Skin of body (tissue), 2 donors: Measurements from ENCODE around the gene COL23A1. TPM values are rescaled to one million over a fixed set of nuclear protein-coding genes. Genes with fewer than 3 reads are reported as not detected.
A peak's percentile ranks its signal among the peaks of the same experiment; 100 is the strongest.

ENCODE experiments used
- DNase-seq: peaks from one replicate; lab custom pipeline; 2025; lab: John Stamatoyannopoulos, UW
- total RNA-seq: library from RNA; depleted of rRNA; stranded (reverse); fragments of >200 nt; gene quantifications from one replicate; pipeline ENCODE4 v1.2.3, GENCODE V29; 2014

Gene COL23A1
- total RNA-seq, 1 donor from 2014 or later, result 4.6 TPM

GRCh38 chr5:178365501-178366440 lies 224.4 kb downstream of the COL23A1 start:
- DNase-seq, result no peak

GRCh38 chr5:178364326-178364675 lies 225.9 kb downstream of the COL23A1 start:
- DNase-seq, result no peak

- DNase-seq, result no peak
Observed at GRCh38 chr5:178363501-178364325, 226.5 kb downstream of the COL23A1 start.

GRCh38 chr5:178361657-178362445 lies 228.3 kb downstream of the COL23A1 start:
- no peak for DNase-seq

GRCh38 chr5:178360926-178361235 lies 229.3 kb downstream of the COL23A1 start:
- no peak for DNase-seq

- no peak for DNase-seq
Observed at GRCh38 chr5:178360222-178360925, 229.8 kb downstream of the COL23A1 start.

GRCh38 chr5:178359738-178360137 lies 230.5 kb downstream of the COL23A1 start:
- no peak for DNase-seq

- no peak for DNase-seq
Observed at GRCh38 chr5:178357678-178358077, 232.5 kb downstream of the COL23A1 start.

- DNase-seq, result peak; percentile 21
Observed at GRCh38 chr5:178357121-178357521, 233.1 kb downstream of the COL23A1 start.

GRCh38 chr5:178356431-178356872 lies 233.7 kb downstream of the COL23A1 start:
- DNase-seq, result no peak

- DNase-seq, result no peak
Observed at GRCh38 chr5:178355671-178356070, 234.5 kb downstream of the COL23A1 start.

GRCh38 chr5:178353461-178353860 lies 236.7 kb downstream of the COL23A1 start:
- DNase-seq, result no peak

- DNase-seq, result no peak
Observed at GRCh38 chr5:178352035-178352349, 238.2 kb downstream of the COL23A1 start.

GRCh38 chr5:178351221-178352034 lies 238.8 kb downstream of the COL23A1 start:
- DNase-seq, result no peak

- DNase-seq, result no peak
Observed at GRCh38 chr5:178350361-178351220, 239.6 kb downstream of the COL23A1 start.

- DNase-seq, result no peak
Observed at GRCh38 chr5:178349625-178350353, 240.4 kb downstream of the COL23A1 start.

- DNase-seq, result no peak
Observed at GRCh38 chr5:178349075-178349511, 241.1 kb downstream of the COL23A1 start.

GRCh38 chr5:178348356-178349074 lies 241.7 kb downstream of the COL23A1 start:
- peak; percentile 31 for DNase-seq
